NCI-H1930 (cell line): ENCODE data around the gene FRRS1L.

Experiments used
- DNase-seq, 2 experiments: peaks; one replicate each; lab custom pipeline; 2025; lab: John Stamatoyannopoulos, UW

Gene FRRS1L

GRCh38 chr9:109176386-109176785 is 9.3 kb upstream of the FRRS1L start:
- DNase-seq = no peak

GRCh38 chr9:109172935-109173334 is 5.9 kb upstream of the FRRS1L start:
- DNase-seq = no peak

- DNase-seq = no peak
Measured at GRCh38 chr9:109171926-109172325, 4.9 kb upstream of the FRRS1L start.

DNA sequence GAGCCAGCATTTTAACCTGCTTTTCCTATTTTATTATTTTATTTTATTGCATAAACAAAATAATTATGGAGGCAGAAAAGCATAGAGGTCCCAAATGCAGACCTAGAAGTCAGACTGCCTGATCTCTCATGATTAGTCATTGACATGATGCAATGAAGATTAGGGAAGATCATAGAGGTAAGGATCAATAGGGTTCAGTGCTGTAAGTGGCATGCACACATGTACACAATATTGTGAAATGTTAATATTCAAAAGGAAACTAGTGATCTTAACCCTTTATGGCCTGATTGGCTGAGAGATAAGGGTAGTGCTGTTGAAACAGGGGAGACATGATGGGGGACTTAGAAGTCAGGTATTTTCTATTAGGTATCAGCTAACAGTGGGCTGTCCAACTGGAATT is 1.1 kb upstream of the FRRS1L start:
- DNase-seq = no peak

DNA sequence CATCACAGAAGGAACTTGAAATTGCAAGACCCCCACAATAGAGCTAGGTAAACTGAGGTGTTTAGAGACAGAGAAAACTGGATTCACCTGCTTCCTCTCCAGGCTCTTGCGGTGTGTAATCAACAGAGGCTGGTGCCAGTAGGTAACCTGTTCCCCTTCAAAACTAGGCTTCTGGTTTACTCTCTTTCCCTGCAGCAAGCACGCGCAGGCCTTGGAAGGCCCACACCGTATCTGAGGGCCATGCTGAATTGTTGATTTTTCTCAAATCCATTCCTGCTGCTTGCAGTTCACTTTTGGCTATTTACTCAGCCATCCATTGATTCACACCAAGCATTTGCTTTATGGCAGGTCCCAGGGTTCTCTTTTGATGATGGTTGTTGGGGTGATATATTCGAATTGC is 667 bp upstream of the FRRS1L start:
- no peak for DNase-seq

DNA sequence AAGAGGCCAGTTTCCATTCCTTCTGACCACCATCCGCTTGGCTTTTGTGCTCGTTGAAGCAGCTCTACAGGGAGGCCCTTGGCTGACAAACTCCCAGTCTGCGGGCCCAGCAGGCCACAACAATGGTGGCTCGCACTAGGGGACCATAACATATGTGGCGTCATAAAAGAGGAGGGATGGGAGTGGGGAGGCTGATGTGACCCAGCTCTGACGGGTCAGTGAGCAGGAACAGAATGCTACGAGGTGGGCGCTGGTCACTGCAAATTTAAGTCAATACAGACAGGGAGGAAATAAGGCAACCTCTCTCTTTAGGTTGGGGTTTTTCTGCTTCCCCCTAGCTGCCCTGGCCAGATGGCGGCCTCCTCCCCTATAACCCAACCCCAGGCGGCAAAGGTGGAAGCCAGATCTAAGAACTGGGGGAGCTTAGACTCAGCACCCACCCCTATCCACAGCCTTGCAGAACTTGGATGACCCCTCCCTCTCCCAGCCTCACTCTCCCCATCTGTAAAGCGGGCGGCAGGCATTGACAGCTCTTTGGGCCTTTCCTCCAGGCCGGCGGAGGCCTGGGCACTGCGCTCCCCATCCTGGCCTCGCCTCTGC is 778 bp downstream of the FRRS1L start:
- DNase-seq = no peak

GRCh38 chr9:109164042-109164441 is 3.0 kb downstream of the FRRS1L start:
- no peak for DNase-seq

GRCh38 chr9:109163194-109163593 is 3.9 kb downstream of the FRRS1L start:
- no peak for DNase-seq

DNA sequence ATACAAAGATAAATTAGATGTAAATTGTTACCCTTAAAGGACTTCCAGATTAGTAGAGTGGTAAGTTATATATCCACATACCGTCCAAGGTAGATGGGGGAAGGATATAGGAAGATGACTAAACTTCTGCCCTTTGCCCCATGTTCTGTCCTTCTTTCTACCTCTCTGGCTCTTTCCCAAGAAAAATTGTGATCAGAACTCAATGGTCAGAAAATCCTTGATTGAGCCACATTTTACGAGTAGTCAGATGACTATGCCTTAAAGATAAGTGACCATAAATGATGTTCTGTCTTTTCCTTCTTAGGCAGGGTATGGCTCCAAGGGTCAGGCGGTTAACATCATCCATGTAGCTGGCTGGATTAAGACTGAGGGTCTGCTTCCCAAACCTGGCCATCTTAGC is 4.4 kb downstream of the FRRS1L start:
- no peak for DNase-seq

DNA sequence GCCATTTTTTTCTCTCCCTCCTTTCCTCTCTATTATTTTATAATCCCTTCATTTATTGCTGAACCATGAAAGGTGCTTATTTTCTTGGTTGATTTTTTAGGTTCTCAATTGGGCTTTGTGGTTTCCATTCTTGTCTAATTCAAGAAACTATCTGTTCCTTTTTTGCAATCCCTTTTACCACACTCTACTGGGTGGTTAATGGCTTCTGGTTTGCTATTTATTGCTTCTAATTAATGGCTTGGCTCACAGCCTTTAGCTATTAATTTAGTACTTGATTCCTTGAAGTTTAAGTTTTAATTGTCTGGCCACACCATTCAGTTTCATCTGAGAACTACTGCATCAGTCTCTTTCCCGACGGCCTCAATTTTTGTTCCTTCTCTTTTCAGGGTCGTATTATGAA is 5.6 kb downstream of the FRRS1L start:
- no peak for DNase-seq

DNA sequence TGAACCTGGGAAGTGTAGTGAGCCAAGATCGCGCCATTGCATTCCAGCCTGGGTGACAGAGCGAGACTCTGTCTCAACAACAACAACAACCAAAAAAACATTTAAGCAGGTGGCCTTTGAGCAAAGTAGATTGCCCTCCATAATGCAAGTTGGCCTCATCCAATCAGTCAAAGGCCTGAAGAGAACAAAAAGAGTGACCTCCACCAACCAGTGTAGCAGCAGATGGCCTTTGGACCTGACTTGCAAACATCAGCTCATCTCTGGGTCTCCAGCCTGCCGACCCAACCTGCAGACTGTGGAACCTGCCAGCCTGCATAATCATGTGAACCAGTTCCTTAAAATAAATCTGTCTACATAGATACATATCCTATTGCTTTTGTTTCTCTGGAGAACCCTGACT is 7.5 kb downstream of the FRRS1L start:
- DNase-seq = no peak

GRCh38 chr9:109158651-109159050 is 8.4 kb downstream of the FRRS1L start:
- DNase-seq = no peak

- DNase-seq = no peak
Measured at GRCh38 chr9:109156708-109157107, 10.3 kb downstream of the FRRS1L start.

- no peak for DNase-seq
Measured at GRCh38 chr9:109150925-109151545, 16.0 kb downstream of the FRRS1L start.

GRCh38 chr9:109149722-109150121 is 17.3 kb downstream of the FRRS1L start:
- DNase-seq = no peak

DNA sequence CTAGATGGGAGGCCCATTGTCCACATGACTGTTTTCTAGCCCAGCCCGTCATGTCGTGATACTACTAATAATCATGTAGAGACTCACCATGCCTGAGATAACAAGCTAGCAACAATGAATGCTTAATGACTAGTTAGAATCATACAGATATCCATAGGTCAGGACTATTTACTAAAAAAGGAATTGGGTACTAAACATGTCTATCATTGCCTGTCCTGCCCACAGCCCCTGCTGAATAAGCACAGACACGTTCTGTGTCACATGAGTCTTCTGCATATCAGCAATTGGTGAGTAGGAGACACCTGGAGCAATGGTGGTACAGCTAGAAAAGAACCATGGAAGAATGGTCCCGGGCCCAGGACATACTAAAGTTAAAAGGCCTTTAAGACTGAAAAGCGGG is 18.0 kb downstream of the FRRS1L start:
- DNase-seq = no peak

DNA sequence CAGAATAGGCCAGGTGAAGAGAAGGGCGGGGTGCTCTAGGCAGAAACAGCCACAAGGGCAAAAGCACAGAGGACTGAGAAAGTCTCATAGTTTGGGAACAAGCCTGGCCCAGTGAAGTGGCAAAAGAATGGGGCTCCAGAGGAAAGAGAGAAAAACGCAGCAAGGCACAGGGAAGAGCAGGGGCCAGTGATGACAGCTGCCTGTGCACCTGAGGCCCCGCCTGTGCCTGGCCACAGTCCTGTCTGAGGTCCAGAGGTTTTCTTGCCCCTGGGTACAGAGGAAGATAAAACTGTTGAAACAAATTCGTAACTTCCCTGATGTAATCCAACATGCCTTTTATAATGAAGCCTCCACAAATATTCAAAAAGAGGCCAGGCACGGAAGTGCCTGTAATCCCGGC is 22.0 kb downstream of the FRRS1L start:
- no peak for DNase-seq

DNA sequence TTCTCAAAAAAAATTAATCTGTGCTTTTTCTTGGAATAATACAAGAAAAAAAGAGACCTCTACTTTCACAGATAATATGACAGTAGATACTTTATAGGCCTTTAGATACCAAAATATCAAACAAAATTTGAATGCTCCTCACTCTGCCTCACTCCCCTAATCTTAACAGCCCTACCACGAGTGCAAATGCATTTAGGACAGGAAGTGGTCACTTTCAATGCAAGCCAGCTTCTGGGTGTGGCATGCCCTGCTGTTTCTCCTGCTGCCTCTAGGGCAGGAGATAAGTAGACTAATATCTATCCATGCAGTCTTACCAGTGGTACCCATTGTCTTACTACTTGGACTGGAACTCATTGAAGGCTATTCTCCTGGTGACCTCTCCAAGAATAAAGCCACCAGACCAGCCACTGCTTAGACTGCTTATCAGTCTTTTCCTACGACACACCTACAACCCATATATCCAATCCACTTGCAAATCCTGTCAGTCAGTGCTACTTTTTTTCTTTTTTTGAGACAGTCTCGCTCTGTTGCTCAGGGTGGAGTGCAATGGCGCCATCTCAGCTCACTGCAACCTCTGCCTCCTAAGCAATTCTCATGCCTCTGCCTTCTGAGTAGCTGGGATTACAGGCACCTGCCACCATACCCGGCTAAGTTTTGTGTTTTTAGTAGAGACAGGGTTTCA is 23.0 kb downstream of the FRRS1L start:
- DNase-seq = no peak

DNA sequence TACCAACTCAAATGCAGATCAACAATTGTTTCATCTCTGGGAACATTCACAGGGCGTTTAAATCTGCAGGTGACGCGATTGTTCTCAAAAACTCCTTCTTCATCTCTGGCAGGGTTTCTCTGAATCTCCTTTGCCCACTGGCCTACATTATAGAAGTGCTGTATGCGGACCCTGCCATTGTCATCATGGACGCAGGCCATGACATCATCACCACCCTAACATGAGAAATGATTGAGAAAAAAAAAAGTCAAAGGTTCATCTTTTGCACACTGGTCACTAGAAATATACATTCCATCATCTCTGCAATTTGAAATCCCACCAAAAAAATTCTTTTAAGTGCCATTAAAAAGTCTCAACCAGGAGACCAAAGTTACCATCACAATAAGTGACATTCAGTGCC is 25.7 kb downstream of the FRRS1L start:
- DNase-seq = no peak

DNA sequence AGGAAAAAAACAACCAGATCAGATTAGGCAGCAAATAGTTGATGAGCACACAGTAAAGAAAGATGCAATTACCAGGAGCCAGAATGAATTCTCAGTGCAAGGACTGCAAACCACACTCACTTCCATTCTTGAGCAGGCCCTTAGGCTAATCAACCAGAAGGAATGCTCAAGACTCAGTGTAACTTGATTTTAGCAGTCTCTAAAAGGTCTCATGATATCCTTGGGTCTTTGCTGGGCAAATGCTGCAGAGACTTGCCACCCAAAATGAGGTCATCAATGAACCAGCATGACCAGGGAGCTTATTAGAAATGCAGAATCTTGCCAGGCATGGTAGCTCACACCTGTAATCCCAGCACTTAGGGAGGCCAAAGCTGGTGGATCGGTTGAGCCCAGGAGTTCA is 27.2 kb downstream of the FRRS1L start:
- DNase-seq = no peak

GRCh38 chr9:109138421-109138820 is 28.6 kb downstream of the FRRS1L start:
- DNase-seq = no peak

DNA sequence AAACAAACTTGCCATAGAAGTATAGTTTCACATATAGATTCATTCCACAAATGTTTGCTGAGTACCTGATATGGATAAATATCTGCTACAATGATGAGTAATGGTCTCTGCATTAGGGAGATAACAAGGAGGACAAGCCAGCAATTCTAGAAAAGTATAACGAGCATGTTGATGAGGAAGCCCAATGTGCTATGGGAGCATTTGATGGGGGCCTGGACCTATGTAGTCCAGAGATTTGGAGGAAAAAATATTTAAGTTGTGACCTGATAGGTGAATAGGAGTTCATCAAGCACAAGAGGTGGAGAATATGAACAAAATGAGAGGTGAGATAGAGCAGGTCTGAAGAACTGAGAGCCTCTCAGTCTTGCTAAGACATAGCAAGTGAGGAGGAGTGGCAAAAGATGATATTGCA is 32.9 kb downstream of the FRRS1L start:
- no peak for DNase-seq

GRCh38 chr9:109133533-109133932 is 33.5 kb downstream of the FRRS1L start:
- DNase-seq = no peak

- DNase-seq = no peak
Measured at GRCh38 chr9:109132567-109133021, 34.5 kb downstream of the FRRS1L start.
